Endothelial cell of umbilical vein (primary cell): Measurements from ENCODE around the gene NLGN1. TPM values are rescaled to one million over a fixed set of nuclear protein-coding genes. Genes with fewer than 3 reads are reported as not detected.

Experiments used
- BruUV-seq: library from RNA; stranded (reverse); fragments of 400-500 nt; replicated peaks from 2 replicates; lab custom pipeline; 2021; lab: Mats Ljungman, UMichigan
- CTCF ChIA-PET: fragments of 300-600, 350-600 bp; sonication (Branson Sonifier 250); formaldehyde crosslinking; loops from one replicate; lab custom pipeline; 2021; ENCODE audit warnings: antibody characterized with exemption, inconsistent platforms; lab: Charles Lee
- POLR2A ChIA-PET: fragments of 300-600, 350-600 bp; sonication (Branson Sonifier 250); formaldehyde crosslinking; loops from one replicate; lab custom pipeline; 2021; ENCODE audit warnings: antibody characterized with exemption, inconsistent platforms; lab: Charles Lee
- DNase-seq: peaks from one replicate; pipeline ENCODE4 v3.0.0-alpha.2; 2011; ENCODE audit warnings: low read depth, low spot score
- FAIRE-seq: peaks from 2 replicates; lab custom pipeline; 2011; peaks lifted over from hg19 to GRCh38; lab: Jason Lieb, UNC
- H2AFZ ChIP-seq: 2 replicates; pipeline ENCODE4 v1.6.0; 2012; ENCODE audit warnings: low read depth, low read length, control low read depth, inconsistent platforms
- H3K27ac ChIP-seq: 2 replicates; pipeline ENCODE4 v1.5.1; 2011; ENCODE audit warnings: low read depth, mild to moderate bottlenecking, control low read depth, low read length, moderate library complexity; ENCODE audit not compliant: insufficient read depth
- H3K27me3 ChIP-seq, 2 experiments: 2 replicates each; pipeline versions ENCODE4 v1.6.0 to v1.6.1; 2011; ENCODE audit warnings: low read length in 2 of 2, mixed read lengths in 1 of 2; ENCODE audit not compliant: control insufficient read depth in 2 of 2, insufficient read depth in 2 of 2
- H3K36me3 ChIP-seq, 2 experiments: 2 replicates in 1 of 2; 3 replicates in 1 of 2; pipeline ENCODE4 v1.5.1; 2011; ENCODE audit warnings: low read length in 2 of 2, mild to moderate bottlenecking in 1 of 2, moderate library complexity in 1 of 2; ENCODE audit not compliant: control insufficient read depth in 2 of 2, insufficient read depth in 2 of 2; ENCODE audit errors: extremely low read depth in 1 of 2
- H3K4me1 ChIP-seq: 3 replicates; pipeline ENCODE4 v1.5.1; 2011; ENCODE audit warnings: mild to moderate bottlenecking, low read length; ENCODE audit not compliant: control insufficient read depth, insufficient read depth; ENCODE audit errors: extremely low read depth
- H3K4me2 ChIP-seq: 2 replicates; pipeline ENCODE4 v1.6.1; 2011; ENCODE audit warnings: low read length, control low read depth, mixed read lengths; ENCODE audit not compliant: insufficient read depth
- H3K4me3 ChIP-seq, 3 experiments: fragments of 200-600 bp in 1 of 3; sonication (generic), shearing (Covaris generic) in 1 of 3; replicated peaks in 1 of 3; 2 replicates each; pipeline ENCODE4 v1.5.1; 2011 to 2016; ENCODE audit warnings: control low read depth in 3 of 3, low read length in 3 of 3, mild to moderate bottlenecking in 2 of 3, inconsistent platforms in 1 of 3, low read depth in 1 of 3, moderate library complexity in 1 of 3; ENCODE audit not compliant: insufficient read depth in 1 of 3
- H3K79me2 ChIP-seq: 2 replicates; pipeline ENCODE4 v1.6.0; 2012; ENCODE audit warnings: low read length, inconsistent platforms; ENCODE audit not compliant: control insufficient read depth, insufficient read depth
- H3K9ac ChIP-seq: replicated peaks from 2 replicates; pipeline ENCODE3; 2011; ENCODE audit warnings: low read length, control low read depth; ENCODE audit not compliant: insufficient read depth; ENCODE audit errors: extremely low read depth
- H3K9me1 ChIP-seq: replicated peaks from 3 replicates; pipeline ENCODE4 v1.6.0; 2011; ENCODE audit warnings: mild to moderate bottlenecking, low read length; ENCODE audit not compliant: control insufficient read depth, insufficient read depth; ENCODE audit errors: extremely low read depth
- H3K9me3 ChIP-seq: replicated peaks from 2 replicates; pipeline ENCODE4 v1.5.1; 2012; ENCODE audit warnings: low read length, inconsistent platforms; ENCODE audit not compliant: control insufficient read depth, insufficient read depth
- H4K20me1 ChIP-seq: replicated peaks from 2 replicates; pipeline ENCODE3; 2011; ENCODE audit warnings: mild to moderate bottlenecking, low read length; ENCODE audit not compliant: control insufficient read depth, insufficient read depth; ENCODE audit errors: extremely low read depth
- EZH2 ChIP-seq: IDR thresholded peaks from 2 replicates; pipeline ENCODE4 v1.6.1; 2012; ENCODE audit warnings: borderline replicate concordance, low read depth, mild to moderate bottlenecking, moderate library complexity, low read length, inconsistent platforms; ENCODE audit not compliant: severe bottlenecking
- FOS ChIP-seq: IDR thresholded peaks from 2 replicates; pipeline ENCODE4 v1.6.1; 2011; ENCODE audit warnings: mild to moderate bottlenecking, low read length, moderate library complexity, borderline replicate concordance; ENCODE audit not compliant: insufficient read depth
- GATA2 ChIP-seq: IDR thresholded peaks from 2 replicates; pipeline ENCODE4 v1.7.0; 2011; ENCODE audit warnings: low read depth, mild to moderate bottlenecking, moderate library complexity, mixed read lengths, low read length; ENCODE audit not compliant: insufficient read length, insufficient read depth
- MYC ChIP-seq: IDR thresholded peaks from one replicate; pipeline ENCODE4 v1.6.1; 2011; ENCODE audit warnings: mild to moderate bottlenecking, low read depth, low read length
- POLR2AphosphoS5 ChIP-seq: IDR thresholded peaks from 2 replicates; pipeline ENCODE4 v1.6.1; 2012; ENCODE audit warnings: low read depth, mild to moderate bottlenecking, control low read depth, low read length, moderate library complexity; ENCODE audit not compliant: insufficient read depth
- dilution Hi-C: fragments of 300-500 bp; cut with MboI; formaldehyde crosslinking; loops from one replicate; pipeline ENCODE4 v1.15.0; 2019; ENCODE audit warnings: low sequenced_read_pairs; ENCODE audit not compliant: extremely low pct_ligation_motif_present
- intact Hi-C: fragments of 100-400 bp; cut with micrococcal nuclease; formaldehyde crosslinking; loops from one replicate; pipeline ENCODE4 v1.10.0; 2022
- polyA plus RNA-seq, 4 experiments: library from polyadenylated mRNA; depleted of rRNA in 3 of 4; stranded (reverse) in 3 of 4; unstranded in 1 of 4; fragments of >200 nt; gene quantifications; 2 replicates each; pipeline versions ENCODE4 v1.2.1 to v1.2.3, GENCODE V29; 2011 to 2012; ENCODE audit warnings: missing spikeins in 1 of 4
- total RNA-seq: library from RNA; stranded (reverse); gene quantifications from 2 replicates; pipeline ENCODE4 v1.2.3, GENCODE V29; 2021
- TF ChIP-seq, protein P1 (sequence below): IDR thresholded peaks from 2 replicates; pipeline ENCODE4 v1.6.1; 2011; ENCODE audit not compliant: insufficient read depth, insufficient read length

Gene NLGN1
- total and polyA plus RNA-seq, 2 donors (not counting 3 experiments of a cell fraction or from before 2014, with no cell fraction given), result 7.9 to 16.3 TPM

DNA sequence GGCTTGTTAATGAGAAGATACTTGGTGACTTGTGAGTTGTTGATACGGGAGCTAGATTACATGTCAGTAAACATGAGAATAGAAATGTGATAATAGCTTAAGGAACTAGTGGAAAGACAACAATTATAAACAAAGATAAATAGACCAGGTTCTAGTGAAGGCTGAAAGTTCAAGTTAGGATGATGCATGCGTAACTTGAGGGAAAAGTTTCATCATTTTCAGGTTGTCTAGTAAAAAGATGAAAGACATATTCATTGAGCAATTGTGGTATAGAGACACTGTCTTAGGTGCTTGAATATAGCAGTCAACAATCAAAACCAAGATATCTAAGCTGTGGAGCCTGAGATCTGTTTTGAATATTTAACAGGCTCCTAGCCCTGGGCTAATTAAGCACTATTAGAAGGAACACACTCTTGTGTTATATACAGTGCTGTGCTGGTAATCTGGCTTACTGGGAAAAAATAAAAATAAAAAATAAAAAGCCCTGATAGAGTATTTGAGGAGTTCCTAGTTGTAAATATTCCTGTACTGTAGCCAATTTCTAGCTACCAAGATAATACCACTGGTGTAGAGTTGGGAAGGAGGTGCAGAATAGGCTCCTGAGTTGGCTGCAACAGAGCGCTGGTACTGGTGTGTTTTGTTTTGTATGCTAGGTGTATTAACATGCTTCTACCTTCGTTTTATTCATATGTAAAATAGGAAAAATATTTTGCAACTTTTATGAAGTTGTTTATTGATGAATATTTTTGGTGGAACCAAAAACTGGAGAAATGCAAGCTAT lies 68.5 kb downstream of the NLGN1 start:
- CTCF ChIA-PET, result interaction anchor here (1.0 to 1.8 kb wide), 5 partner anchors 9 to 87 kb away, joined by 3 to 9 read pairs (median 4); no protein-coding TSS in a partner anchor
- Histone ChIP-seq H3K4me3 (no peak overlapping the region), H3K27ac (peak overlapping the region; percentile 56), H3K9ac (peak overlapping the region; percentile 54), H3K4me2 (peak overlapping the region; percentile 81), H3K4me1 (peaks cover 27% of the 10 kb centered on the region), H3K9me3 (no peaks in the 10 kb centered on the region), H3K36me3 (no peaks in the 10 kb centered on the region), H4K20me1 (no peaks in the 10 kb centered on the region), H3K27me3 (no peaks in the 10 kb centered on the region), H3K79me2 (no peaks in the 10 kb centered on the region), H3K9me1 (no peaks in the 10 kb centered on the region), H2AFZ (no peak overlapping the region)
- FAIRE-seq, result no peak
- dilution Hi-C loops, result no loop called here
- no TSS peak for BruUV-seq
- DNase-seq, result peak; percentile 1
- intact Hi-C loops, result loop anchor here (1.0 to 2.0 kb wide), 2 partner anchors 71 to 280 kb away; no protein-coding TSS in a partner anchor
- POLR2A ChIA-PET, result no interaction called here
- TF ChIP-seq EZH2 (no peak), GATA2 (no peak), MYC (no peak)
- TF ChIP-seq, protein P1, sequence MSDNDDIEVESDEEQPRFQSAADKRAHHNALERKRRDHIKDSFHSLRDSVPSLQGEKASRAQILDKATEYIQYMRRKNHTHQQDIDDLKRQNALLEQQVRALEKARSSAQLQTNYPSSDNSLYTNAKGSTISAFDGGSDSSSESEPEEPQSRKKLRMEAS, result no peak

DNA sequence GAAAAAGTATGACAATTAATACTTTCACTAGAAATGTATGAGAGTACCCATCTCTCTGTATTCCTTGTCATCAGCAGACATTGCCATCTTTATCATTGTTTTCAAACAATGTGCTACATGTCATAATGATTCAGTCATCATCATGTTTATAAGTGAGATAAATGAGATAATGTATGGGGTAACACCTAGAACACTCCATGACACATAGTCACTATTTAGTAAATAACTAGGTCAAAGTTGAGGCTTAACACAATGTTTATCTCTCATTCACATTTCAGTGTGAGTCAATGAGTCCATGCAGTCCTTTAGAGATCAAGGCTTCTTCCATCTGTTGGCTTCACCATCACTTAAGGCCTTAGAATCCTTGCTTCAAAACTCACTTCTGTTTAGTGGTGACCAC lies 70.0 kb downstream of the NLGN1 start:
- Histone ChIP-seq H3K9ac (no peak overlapping the region), H3K27me3 (no peaks in the 10 kb centered on the region), H3K9me3 (no peaks in the 10 kb centered on the region), H3K79me2 (no peaks in the 10 kb centered on the region), H3K4me1 (peaks cover 27% of the 10 kb centered on the region), H3K36me3 (no peaks in the 10 kb centered on the region), H4K20me1 (no peaks in the 10 kb centered on the region), H3K27ac (no peak overlapping the region), H3K9me1 (no peaks in the 10 kb centered on the region), H3K4me3 (no peak overlapping the region), H3K4me2 (no peak overlapping the region), H2AFZ (no peak overlapping the region)
- intact Hi-C loops, result no loop called here
- FAIRE-seq (no peak), DNase-seq (peak; percentile 7)
- ChIA-PET POLR2A (no interaction called here), CTCF (no interaction called here)
- dilution Hi-C loops, result no loop called here
- TF ChIP-seq FOS (peak; percentile 29), POLR2AphosphoS5 (no peak)
- no TSS peak for BruUV-seq
